PC-9 (cell line): ENCODE data around the gene CHIA.

Experiments
- CTCF ChIP-seq: fragments of 200-600 bp; sonication (generic); conservative IDR thresholded peaks from 2 replicates; pipeline ENCODE4 v1.6.1; 2017; ENCODE audit warnings: mixed run types, antibody characterized with exemption, mild to moderate bottlenecking, moderate library complexity
- EZH2 ChIP-seq: fragments of 200-600 bp; sonication (generic); IDR thresholded peaks from 2 replicates; pipeline ENCODE4 v1.8.0; 2017; ENCODE audit warnings: antibody characterized with exemption, low read depth

DNA sequence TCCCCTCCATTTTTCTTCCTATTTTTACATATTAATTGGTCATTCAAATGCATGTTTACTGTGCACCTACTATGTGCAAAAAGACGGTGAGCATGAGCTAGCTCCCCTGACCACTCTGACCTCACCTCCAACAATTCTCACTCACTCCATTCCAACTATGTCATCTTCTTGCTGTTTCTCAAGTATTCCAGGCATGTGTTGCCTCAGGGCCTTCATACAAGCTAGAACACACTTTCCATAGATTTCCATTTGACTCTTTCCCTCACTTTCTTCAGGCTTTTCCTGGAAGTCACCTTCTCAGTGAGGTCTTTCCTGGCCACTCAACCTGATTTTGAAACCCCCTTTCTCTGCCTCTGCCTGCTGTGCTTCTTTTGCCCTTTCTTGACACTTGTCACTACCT, 32.6 kb downstream of the CHIA start:
- TF ChIP-seq CTCF (no peak), EZH2 (no peak)
